MM.1S (cell line): ENCODE measurements around the gene PSMG3.

ENCODE experiments used
- EZH2 ChIP-seq: fragments of 300-600 bp; sonication (generic); optimal IDR thresholded peaks from 2 replicates; pipeline ENCODE3; 2017; ENCODE audit warnings: low read depth, mild to moderate bottlenecking, antibody characterized with exemption, low read length, mixed read lengths
- EZH2phosphoT487 ChIP-seq: fragments of 300-600 bp; sonication (generic); IDR thresholded peaks from 2 replicates; pipeline ENCODE4 v1.6.1; 2018; ENCODE audit warnings: antibody characterized with exemption, low read length
- TF ChIP-seq, protein P1 (sequence below): fragments of 300-600 bp; sonication (generic); IDR thresholded peaks from 2 replicates; pipeline ENCODE4 v1.5.1; 2016; ENCODE audit warnings: antibody characterized with exemption, low read length, mixed read lengths

DNA sequence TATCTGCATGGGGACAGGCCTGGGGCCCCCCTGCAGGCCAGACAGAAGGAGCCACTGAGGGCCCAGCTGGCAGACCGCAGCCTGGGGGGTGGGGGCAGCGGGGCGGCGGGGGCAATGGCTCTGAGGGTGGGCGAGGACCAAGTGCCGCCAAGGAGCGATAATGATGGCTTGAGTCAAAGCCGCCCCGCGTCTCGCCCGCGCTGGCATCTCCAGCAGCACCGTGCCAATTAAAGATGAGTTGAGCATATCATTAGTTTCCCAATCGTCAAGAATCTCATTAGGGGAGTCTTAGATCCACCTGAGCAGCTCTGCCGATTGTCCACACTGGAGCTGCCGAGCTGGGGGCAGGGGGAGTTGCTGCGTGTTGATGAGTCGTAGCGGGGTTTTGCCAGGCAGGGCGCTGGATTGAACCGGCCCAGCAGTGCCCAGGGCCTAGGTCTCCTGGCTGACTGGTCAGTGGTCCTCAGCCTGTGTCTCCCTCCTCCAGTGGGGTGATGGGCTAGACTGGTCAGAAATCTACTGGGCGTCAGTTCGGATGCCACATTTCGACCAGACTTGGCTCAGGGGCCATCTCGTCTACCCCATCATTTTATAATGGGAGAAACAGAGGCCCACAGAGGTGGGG lies 41.0 kb upstream of the PSMG3 start:
- no peak for TF ChIP-seq EZH2
- TF ChIP-seq, protein P1, sequence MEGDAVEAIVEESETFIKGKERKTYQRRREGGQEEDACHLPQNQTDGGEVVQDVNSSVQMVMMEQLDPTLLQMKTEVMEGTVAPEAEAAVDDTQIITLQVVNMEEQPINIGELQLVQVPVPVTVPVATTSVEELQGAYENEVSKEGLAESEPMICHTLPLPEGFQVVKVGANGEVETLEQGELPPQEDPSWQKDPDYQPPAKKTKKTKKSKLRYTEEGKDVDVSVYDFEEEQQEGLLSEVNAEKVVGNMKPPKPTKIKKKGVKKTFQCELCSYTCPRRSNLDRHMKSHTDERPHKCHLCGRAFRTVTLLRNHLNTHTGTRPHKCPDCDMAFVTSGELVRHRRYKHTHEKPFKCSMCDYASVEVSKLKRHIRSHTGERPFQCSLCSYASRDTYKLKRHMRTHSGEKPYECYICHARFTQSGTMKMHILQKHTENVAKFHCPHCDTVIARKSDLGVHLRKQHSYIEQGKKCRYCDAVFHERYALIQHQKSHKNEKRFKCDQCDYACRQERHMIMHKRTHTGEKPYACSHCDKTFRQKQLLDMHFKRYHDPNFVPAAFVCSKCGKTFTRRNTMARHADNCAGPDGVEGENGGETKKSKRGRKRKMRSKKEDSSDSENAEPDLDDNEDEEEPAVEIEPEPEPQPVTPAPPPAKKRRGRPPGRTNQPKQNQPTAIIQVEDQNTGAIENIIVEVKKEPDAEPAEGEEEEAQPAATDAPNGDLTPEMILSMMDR, result no peak
- no peak for TF ChIP-seq EZH2phosphoT487
